Fibroblast of the aortic adventitia (primary cell): ENCODE data around the gene GDF15. TPM values are rescaled to one million over a fixed set of nuclear protein-coding genes. Genes with fewer than 3 reads are reported as not detected.

Experiments
- DNase-seq: peaks from one replicate; pipeline ENCODE4 v3.0.0-alpha.2; 2010; ENCODE audit warnings: low read depth
- H3K4me3 ChIP-seq: 2 replicates; pipeline ENCODE4 v1.5.1; 2011; ENCODE audit warnings: low read depth, mild to moderate bottlenecking, control low read depth, low read length, moderate library complexity
- CTCF ChIP-seq: IDR thresholded peaks from 2 replicates; pipeline ENCODE4 v1.5.1; 2011; ENCODE audit warnings: mild to moderate bottlenecking, low read length, control low read depth, inconsistent platforms; ENCODE audit not compliant: insufficient read depth
- total RNA-seq: library from RNA; depleted of rRNA; stranded (reverse); fragments of >200 nt; gene quantifications from 2 replicates; pipeline ENCODE4 v1.2.3, GENCODE V29; 2012; ENCODE audit warnings: low replicate concordance

GDF15 gene
- total RNA-seq, 1 donor: 23.8 TPM

- no peak for TF ChIP-seq CTCF
- H3K4me3 ChIP-seq: peak overlapping the region; percentile 58
- DNase-seq: no peak
These were observed 28.7 kb downstream of the GDF15 start for GRCh38 chr19:18414504-18415177.

DNA sequence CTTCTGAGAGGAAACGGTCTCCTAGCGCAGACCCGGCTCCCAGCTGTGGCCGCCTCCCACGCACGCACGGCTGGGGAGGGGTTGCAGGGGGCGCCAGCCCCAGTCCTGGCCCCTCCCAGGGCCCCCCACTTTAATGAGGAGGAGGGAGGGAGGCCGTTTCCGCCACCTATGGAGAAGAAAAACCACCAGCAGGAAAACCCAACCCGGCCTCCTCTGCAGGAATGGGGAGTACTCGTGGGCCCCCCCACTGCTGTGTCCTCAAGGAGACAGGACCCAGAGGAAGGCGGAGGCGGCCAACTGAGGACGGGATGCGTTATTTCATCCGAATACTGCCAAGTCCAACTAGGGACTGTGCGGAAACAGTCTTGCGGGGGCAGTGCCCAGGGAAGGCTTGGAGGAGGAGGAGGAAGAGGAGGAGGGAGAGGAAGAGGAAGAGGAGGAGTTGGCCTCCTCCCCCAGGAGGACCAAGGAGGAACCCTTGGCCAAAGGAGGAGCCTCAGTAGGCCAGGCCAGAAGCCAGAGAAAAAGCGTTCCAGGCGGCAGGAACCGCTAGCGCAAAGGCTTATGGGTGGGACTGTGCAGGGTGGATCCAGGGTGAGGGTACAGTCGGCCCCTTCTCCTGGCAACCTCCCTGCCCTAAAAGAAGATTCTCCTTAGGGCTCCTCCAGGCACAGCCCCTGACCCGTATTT lies 29.4 kb downstream of the GDF15 start:
- no peak for TF ChIP-seq CTCF
- peak; percentile 87 for DNase-seq
- peak overlapping the region; percentile 58 for H3K4me3 ChIP-seq

DNA sequence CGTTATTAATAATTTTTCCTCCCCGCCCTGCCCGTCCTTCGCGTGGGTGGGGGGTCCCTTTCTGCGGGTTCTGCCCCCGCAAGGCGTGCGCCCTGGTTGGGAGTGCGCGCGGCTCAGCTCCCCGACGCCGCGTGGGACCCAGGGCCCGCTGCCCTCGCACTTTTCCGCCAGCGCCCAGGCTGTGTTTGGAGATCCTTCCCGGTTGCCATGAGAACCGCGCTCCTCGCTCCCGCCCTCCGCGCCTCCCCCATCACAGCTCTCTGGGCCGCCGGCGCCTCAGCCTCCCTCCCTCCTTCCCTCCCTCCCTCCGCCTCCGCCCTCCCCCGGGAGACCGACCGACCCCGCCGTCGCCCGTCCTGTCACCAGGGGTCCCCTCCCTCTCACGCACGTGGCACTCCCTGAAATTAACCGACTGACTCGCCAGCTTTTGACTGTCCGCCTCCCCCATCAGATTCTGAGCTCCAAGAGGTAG lies 30.9 kb downstream of the GDF15 start:
- no peak for TF ChIP-seq CTCF
- peak; percentile 83 for DNase-seq
- H3K4me3 ChIP-seq: peak overlapping the region; percentile 50

DNA sequence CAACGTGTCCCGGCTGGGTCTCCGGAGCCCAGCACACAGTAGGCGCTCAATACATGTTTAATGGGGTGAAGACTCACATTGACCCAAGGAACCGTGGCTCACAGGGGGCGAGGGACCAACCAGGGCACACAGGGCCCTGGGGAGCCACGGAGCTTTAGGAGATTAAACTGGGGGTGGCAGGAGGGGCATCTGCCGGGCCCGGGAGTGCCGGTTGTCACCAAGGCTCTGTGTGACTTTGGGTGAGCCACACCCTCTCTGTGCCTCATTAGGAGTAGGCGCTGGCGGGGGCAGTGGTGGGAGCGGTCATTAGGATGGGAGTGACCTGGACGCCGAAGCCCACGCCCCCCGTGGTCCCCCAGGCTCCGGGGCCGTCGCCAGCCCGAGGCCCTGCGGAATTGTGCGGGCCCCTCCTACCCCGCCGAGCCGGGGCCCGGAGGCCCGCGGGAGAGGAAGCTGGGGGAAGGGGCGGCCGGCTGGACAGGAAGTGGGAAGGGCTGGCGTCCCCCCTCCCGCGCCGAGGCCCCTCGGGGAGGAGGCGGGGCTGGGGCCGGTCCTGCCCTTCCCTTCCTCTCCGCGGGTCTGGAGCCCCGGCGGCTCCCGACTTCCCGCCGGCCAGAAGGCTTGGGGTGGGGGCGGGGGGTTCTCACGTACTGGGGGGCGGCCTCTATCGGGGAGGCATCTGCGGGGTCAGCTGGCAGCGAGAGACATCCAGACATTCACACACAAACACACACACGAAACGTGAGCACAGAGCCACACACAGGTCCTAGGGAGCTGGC lies 31.5 kb downstream of the GDF15 start:
- peak overlapping the region; percentile 50 for H3K4me3 ChIP-seq
- peak; percentile 72 for DNase-seq
- TF ChIP-seq CTCF: no peak

- H3K4me3 ChIP-seq: peak overlapping the region; percentile 42
- peak; percentile 20 for DNase-seq
- no peak for TF ChIP-seq CTCF
These were observed 32.1 kb downstream of the GDF15 start for GRCh38 chr19:18418029-18418482.

GRCh38 chr19:18418483-18419194 lies 32.7 kb downstream of the GDF15 start:
- no peak for TF ChIP-seq CTCF
- DNase-seq: peak; percentile 42
- peak overlapping the region; percentile 55 for H3K4me3 ChIP-seq
